Nasal cavity respiratory epithelium epithelial cell of viscerocranial mucosa (primary cell): ENCODE measurements around the gene TMEM269. TPM values are rescaled to one million over a fixed set of nuclear protein-coding genes. Genes with fewer than 3 reads are reported as not detected.

Experiments
- total RNA-seq: library from RNA; depleted of rRNA; stranded (reverse); fragments of >200 nt; gene quantifications from 2 replicates; pipeline ENCODE4 v1.2.3, GENCODE V29; 2014

Gene TMEM269
- total RNA-seq: 0.07 and 0.34 TPM in 2 replicates

GRCh38 chr1:42784946-42785693 is at the start of gene TMEM269:
Gene TMEM269 (plus strand): TSS chr1:42784991. CDS start chr1:42789894, 4,903 bp downstream.

GRCh38 chr1:42739753-42740700 is 44.8 kb upstream of the TMEM269 start, which contains the start of gene CLDN19:
Gene CLDN19 (minus strand): TSS chr1:42740236. CDS start chr1:42740063, 173 bp downstream.

GRCh38 chr1:42766741-42767509 is 17.9 kb upstream of the TMEM269 start, which contains the start of the genes C1orf50 and P3H1:
Gene C1orf50 (plus strand): TSS chr1:42767249. CDS start chr1:42767312, 63 bp downstream.
Gene P3H1 (minus strand): TSS chr1:42767028. CDS start chr1:42766971, 57 bp downstream.

GRCh38 chr1:42816585-42817439 is 32.0 kb downstream of the TMEM269 start, which contains the start of the genes ERMAP and SVBP:
Gene ERMAP (plus strand): TSS chr1:42817122. CDS start chr1:42830449, 13,327 bp downstream.
Gene SVBP (minus strand): TSS chr1:42817397. CDS start chr1:42816544, 853 bp downstream.

GRCh38 chr1:42846257-42847110 is 61.7 kb downstream of the TMEM269 start, which contains the start of gene ZNF691:
Gene ZNF691 (plus strand): TSS chr1:42846613. CDS start chr1:42849659, 3,046 bp downstream.

Other genes with a start within 250 kb of the TMEM269 start
- 20.5 and 28.7 TPM in 2 replicates for gene PPIH, start 126.6 kb upstream of the TMEM269 start, total RNA-seq
- gene YBX1, start 102.6 kb upstream of the TMEM269 start, total RNA-seq: 832 and 1,240 TPM in 2 replicates
- 0.07 TPM in 1 of 2 replicates, not detected in the other for gene CLDN19, start 44.8 kb upstream of the TMEM269 start, total RNA-seq
- 16.1 and 26.2 TPM in 2 replicates for gene P3H1, start 18.0 kb upstream of the TMEM269 start, total RNA-seq
- gene C1orf50, start 17.7 kb upstream of the TMEM269 start, total RNA-seq: 4.4 and 4.6 TPM in 2 replicates
- 5.8 and 6.4 TPM in 2 replicates for gene ERMAP, start 32.1 kb downstream of the TMEM269 start, total RNA-seq
- 10.7 and 19.8 TPM in 2 replicates for gene SVBP, start 32.4 kb downstream of the TMEM269 start, total RNA-seq
- 4.4 and 7.7 TPM in 2 replicates for gene ZNF691, start 61.6 kb downstream of the TMEM269 start, total RNA-seq
- gene SLC2A1, start 173.9 kb downstream of the TMEM269 start, total RNA-seq: 757 and 2,909 TPM in 2 replicates